Neuron (in vitro differentiated cells): ENCODE data around the gene CD200R1L.
"Not testable (repeated sequence)": the region's sequence is repeated elsewhere in the genome, so short reads cannot be mapped to it uniquely, and the experiment has no call there.

Source experiments
- H2AFZ ChIP-seq: one replicate; pipeline ENCODE4 v1.6.1; 2013; ENCODE audit warnings: low read depth, mild to moderate bottlenecking, inconsistent platforms, low read length, moderate library complexity
- H3K27me3 ChIP-seq: one replicate; pipeline ENCODE4 v1.6.1; 2013; ENCODE audit warnings: low read length; ENCODE audit not compliant: insufficient read depth
- H3K36me3 ChIP-seq: one replicate; pipeline ENCODE4 v1.6.1; 2013; ENCODE audit warnings: low read length; ENCODE audit not compliant: insufficient read depth
- H3K4me1 ChIP-seq: one replicate; pipeline ENCODE4 v1.6.1; 2013; ENCODE audit warnings: low read length; ENCODE audit not compliant: insufficient read depth
- H3K4me3 ChIP-seq: 2 replicates; pipeline ENCODE4 v1.5.1; 2013; ENCODE audit warnings: mild to moderate bottlenecking, low read length, moderate library complexity
- H3K9me3 ChIP-seq: one replicate; pipeline ENCODE4 v1.6.1; 2013; ENCODE audit warnings: low read length

The CD200R1L gene

DNA sequence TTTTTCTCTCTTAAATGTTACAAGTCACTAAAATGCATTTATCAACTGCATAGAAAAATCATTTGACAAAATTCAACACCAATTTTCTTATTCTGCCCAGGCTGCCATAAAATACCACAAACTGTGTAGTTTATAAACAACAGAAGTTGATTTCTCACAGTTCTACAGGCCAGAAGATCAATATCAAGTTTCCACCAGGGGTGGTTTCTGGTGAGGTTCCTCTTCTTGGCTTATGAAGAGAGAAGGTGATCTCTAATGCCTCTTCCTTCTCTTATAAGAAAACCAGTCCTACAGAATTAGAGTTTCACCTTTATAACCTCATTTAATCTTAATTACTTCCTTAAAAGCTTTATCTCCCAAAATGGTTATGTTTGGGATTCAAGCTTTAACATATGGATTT lies 10.9 kb upstream of the CD200R1L start:
- no peaks in the 10 kb centered on the region for H3K4me1 ChIP-seq
- no peaks in the 10 kb centered on the region for H3K36me3 ChIP-seq
- no peaks in the 10 kb centered on the region for H3K27me3 ChIP-seq
- no peak overlapping the region for H3K4me3 ChIP-seq
- no peaks in the 10 kb centered on the region for H3K9me3 ChIP-seq
- H2AFZ ChIP-seq = no peak overlapping the region

DNA sequence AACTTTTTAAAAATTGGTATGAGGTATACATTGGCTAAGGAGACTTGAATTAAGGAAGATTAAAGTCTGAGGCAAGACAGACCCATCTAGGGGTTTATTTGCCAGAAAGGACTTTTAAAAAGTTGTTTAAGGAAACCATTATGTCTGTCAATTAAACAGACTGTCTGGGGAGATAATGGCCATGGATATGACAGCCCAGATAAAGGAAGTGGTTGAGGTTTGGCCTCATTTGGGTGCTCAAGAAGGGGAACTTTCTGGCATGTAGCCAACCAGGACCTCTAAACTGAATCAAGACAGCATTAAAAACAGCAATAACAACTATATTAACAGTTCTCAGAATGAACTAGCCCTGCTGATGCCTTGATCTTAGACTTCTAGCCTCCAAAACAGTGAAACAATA lies 9.9 kb upstream of the CD200R1L start:
- no peak overlapping the region for H3K4me3 ChIP-seq
- no peaks in the 10 kb centered on the region for H3K9me3 ChIP-seq
- no peaks in the 10 kb centered on the region for H3K27me3 ChIP-seq
- no peak overlapping the region for H2AFZ ChIP-seq
- H3K4me1 ChIP-seq = no peaks in the 10 kb centered on the region
- H3K36me3 ChIP-seq = no peaks in the 10 kb centered on the region

DNA sequence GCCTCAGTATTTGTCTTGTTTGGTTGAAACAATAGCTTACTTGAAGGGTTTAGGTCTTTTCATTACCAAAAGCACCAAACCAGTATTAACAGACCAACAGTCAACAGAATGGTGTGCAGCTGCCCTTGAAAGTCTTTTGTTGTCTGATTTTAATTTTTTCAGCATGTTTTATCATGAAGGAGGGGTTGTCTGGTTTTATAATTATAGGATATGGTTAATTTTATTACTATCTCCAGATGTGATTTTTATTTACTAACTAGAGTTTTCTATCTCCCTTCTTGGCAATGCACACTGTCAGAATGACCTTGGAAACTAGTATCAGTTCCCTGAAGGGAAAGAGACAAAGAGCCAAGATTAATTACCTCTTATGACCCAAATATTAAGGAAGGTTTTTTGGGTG lies 9.2 kb upstream of the CD200R1L start:
- Histone ChIP-seq H2AFZ (no peak overlapping the region), H3K4me1 (no peaks in the 10 kb centered on the region), H3K27me3 (no peaks in the 10 kb centered on the region), H3K36me3 (no peaks in the 10 kb centered on the region), H3K4me3 (no peak overlapping the region), H3K9me3 (no peaks in the 10 kb centered on the region)

DNA sequence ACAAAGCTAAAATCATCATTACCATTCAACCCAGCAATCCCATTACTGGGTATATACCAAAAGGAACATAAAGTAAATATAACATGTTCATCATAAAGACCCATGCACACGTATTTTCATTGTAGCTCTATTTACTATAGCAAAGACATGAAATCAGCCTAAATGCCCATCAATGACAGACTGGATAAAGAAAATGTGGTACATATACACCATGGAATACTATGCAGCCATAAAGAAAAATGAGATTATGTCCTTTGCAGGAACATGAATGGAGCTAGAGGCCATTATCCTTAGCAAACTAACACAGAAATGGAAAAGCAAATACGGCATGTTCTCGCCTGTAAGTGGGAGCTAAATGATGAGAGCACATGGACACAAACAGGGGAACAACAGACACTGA lies 8.4 kb upstream of the CD200R1L start:
- not testable (repeated sequence) for H3K4me3 ChIP-seq, H3K9me3 ChIP-seq, H2AFZ ChIP-seq, H3K4me1 ChIP-seq, H3K27me3 ChIP-seq, H3K36me3 ChIP-seq

DNA sequence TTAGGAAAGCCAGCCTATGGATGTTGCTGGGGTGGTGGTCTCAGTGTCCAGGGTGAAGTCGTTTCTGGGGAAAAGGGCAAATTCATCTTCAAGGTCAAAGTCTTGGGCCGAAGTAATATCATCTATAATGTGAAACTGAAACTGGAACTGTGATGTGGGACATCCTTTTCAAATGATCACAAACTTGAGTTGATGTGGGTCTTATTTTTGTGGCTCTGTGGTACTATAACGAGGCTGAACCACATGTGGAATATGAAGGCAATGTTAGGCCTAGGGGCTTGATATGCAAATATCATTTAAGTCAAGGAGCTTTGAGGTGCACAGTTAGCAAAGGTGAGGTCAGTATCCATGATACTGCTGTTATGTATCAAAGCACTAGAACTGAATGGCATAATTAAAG lies 1.5 kb upstream of the CD200R1L start:
- Histone ChIP-seq H3K4me1 (no peaks in the 10 kb centered on the region), H3K36me3 (no peaks in the 10 kb centered on the region), H2AFZ (no peak overlapping the region), H3K27me3 (no peaks in the 10 kb centered on the region), H3K9me3 (no peaks in the 10 kb centered on the region), H3K4me3 (no peak overlapping the region)

DNA sequence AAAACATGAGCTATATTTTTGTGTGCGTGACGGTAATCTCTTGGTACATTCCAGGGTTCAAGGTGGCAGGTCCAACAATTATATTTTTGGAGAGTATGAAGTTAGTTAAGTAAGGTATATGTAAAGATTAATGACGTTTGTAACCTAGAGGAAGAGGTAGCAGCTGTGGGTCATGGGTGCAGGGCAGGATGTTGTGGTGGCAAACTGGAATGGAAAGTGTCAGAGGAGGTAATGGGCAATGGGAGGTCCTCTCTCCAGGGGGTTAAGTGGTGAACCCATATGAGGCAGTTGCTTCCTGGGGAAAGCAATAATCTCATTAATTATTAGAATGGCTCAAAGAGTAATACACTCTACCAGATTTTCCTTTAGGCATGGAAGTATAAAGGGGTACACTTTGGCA lies 1.0 kb upstream of the CD200R1L start:
- H3K4me1 ChIP-seq = no peaks in the 10 kb centered on the region
- no peak overlapping the region for H2AFZ ChIP-seq
- H3K36me3 ChIP-seq = no peaks in the 10 kb centered on the region
- H3K4me3 ChIP-seq = no peak overlapping the region
- H3K9me3 ChIP-seq = no peaks in the 10 kb centered on the region
- H3K27me3 ChIP-seq = no peaks in the 10 kb centered on the region

DNA sequence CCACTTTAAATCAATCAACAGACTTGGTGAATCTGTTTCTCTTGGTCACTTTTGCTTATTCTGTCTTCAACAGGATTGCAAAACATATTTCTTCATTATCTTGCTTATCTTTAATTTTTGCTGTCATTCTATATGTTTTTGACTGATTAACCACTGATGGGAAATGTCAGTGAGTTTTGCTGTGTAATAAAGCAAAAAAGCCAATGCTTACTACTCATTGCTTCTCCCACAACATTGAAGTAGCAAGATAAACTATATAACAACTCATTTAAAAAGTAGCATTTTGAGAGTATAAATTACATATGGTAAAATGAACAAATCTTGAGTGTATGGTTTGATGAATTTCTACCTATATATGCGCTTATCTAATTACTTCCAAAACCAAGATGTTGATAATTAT lies 892 bp downstream of the CD200R1L start:
- Histone ChIP-seq H3K4me3 (no peak overlapping the region), H3K4me1 (no peaks in the 10 kb centered on the region), H3K36me3 (no peaks in the 10 kb centered on the region), H2AFZ (no peak overlapping the region), H3K27me3 (no peaks in the 10 kb centered on the region), H3K9me3 (no peaks in the 10 kb centered on the region)

DNA sequence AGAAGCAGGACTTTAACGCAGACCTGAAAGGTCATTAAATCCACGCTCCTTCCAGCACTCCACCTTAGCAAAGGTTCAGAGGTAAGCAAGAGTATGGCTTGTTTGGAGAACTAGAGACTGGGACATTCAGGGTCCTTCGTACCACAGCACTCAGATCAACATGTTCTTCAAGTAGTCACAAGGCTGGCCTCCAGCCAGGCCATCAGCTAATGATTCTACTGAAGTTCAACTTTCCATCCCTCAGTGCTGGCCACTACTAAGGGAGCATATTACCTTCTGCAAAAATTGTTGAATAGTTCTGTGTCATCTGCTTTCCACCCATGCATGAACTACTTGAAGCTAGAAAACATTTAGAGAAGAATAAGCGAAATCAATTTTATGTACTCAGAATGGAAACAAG lies 17.6 kb downstream of the CD200R1L start:
- H3K4me3 ChIP-seq = no peak overlapping the region
- H3K27me3 ChIP-seq = no peaks in the 10 kb centered on the region
- H2AFZ ChIP-seq = no peak overlapping the region
- no peaks in the 10 kb centered on the region for H3K4me1 ChIP-seq
- H3K36me3 ChIP-seq = no peaks in the 10 kb centered on the region
- H3K9me3 ChIP-seq = no peaks in the 10 kb centered on the region

DNA sequence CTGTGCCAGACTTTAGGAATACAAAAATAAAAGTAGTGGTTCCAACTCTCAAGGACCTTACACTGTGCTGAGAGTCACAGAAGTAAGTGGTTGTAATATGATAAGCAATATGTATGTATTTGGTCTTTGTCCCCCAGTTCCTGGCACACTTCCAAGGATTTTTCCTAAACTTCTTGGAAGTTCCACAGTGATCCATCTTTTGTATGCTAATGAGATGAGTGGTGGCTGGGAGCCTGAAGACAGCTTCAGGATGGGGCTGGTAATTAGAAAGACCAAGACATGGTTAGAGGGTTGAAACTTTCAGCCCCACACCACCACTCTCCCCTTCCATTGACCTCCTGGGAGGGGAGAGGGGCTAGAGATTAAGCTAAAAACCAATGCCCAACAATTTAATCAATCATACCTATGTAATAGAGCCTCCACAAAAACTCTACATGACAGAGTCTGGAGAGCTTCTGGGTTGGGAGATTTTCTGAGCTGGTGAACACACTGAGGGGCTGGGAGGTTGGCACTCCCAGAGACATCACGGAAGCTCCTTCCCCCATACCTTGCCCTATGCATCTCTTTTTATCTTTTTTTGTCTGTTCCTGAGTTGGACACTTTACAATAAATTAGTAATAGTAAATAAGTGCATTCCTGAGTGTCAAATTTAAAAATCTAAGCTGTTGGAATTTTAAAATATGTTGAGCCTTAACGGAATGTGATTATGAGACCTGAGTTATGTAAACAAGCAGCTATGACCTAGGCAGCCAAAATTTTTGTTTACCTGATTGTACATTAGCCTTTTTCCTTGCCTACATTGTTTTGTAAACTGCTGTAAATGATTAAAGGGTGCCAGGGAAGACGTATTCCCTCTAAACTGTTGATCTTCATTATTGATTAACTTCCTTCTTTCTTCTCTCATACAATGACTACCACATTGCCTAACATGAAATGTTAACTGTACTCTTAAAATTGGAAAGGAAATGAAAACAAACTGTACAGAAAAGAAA lies 24.3 kb downstream of the CD200R1L start:
- no peak overlapping the region for H2AFZ ChIP-seq
- H3K4me1 ChIP-seq = no peaks in the 10 kb centered on the region
- H3K27me3 ChIP-seq = no peaks in the 10 kb centered on the region
- no peaks in the 10 kb centered on the region for H3K36me3 ChIP-seq
- no peaks in the 10 kb centered on the region for H3K9me3 ChIP-seq
- no peak overlapping the region for H3K4me3 ChIP-seq

- Histone ChIP-seq H3K4me1 (no peaks in the 10 kb centered on the region), H3K9me3 (no peaks in the 10 kb centered on the region), H3K4me3 (no peak overlapping the region), H3K36me3 (no peaks in the 10 kb centered on the region), H2AFZ (no peak overlapping the region), H3K27me3 (no peaks in the 10 kb centered on the region)
Measured at GRCh38 chr3:112818289-112818688, 28.4 kb downstream of the CD200R1L start.

DNA sequence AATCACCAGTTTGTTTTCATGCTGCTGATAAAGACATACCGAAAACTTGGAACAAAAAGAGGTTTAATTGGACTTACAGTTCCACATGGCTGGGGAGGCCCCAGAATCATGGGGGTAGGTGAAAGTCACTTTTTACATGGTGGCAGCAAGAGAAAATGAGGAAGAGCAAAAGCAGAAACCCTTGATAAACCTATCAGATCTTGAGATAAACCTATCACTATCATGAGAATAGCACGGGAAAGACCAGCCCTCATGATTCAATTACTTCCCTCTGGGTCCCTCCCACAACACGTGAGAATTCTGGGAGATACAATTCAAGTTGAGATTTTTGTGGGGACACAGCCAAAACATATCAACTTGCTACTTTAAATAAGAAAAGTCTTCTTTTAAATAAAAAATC lies 28.9 kb downstream of the CD200R1L start:
- H3K4me3 ChIP-seq = no peak overlapping the region
- no peak overlapping the region for H2AFZ ChIP-seq
- no peaks in the 10 kb centered on the region for H3K27me3 ChIP-seq
- no peaks in the 10 kb centered on the region for H3K36me3 ChIP-seq
- H3K4me1 ChIP-seq = no peaks in the 10 kb centered on the region
- no peaks in the 10 kb centered on the region for H3K9me3 ChIP-seq

GRCh38 chr3:112817271-112817670 lies 29.4 kb downstream of the CD200R1L start:
- no peaks in the 10 kb centered on the region for H3K36me3 ChIP-seq
- H3K4me3 ChIP-seq = no peak overlapping the region
- no peak overlapping the region for H2AFZ ChIP-seq
- H3K27me3 ChIP-seq = no peaks in the 10 kb centered on the region
- H3K9me3 ChIP-seq = no peaks in the 10 kb centered on the region
- no peaks in the 10 kb centered on the region for H3K4me1 ChIP-seq

DNA sequence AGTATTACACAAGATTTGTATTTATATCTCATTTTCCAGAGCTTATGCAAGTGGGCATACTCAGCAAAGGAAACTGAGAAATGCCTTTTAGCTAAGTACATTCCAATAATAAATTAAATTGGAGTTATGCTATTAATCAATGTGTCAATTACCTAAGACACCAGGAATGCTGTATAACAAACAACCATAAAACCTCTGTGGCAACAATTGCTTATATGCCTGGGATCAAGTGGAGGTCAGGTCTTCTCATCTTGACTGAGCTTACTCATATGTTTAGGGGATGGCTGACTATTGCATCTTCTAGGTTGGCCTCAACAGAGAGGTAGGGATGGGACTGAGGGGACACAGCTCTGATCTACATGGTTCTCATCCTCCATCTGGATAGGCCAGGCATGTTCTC lies 30.7 kb downstream of the CD200R1L start:
- Histone ChIP-seq H3K9me3 (no peaks in the 10 kb centered on the region), H3K36me3 (no peaks in the 10 kb centered on the region), H3K27me3 (no peaks in the 10 kb centered on the region), H2AFZ (no peak overlapping the region), H3K4me1 (no peaks in the 10 kb centered on the region), H3K4me3 (no peak overlapping the region)

DNA sequence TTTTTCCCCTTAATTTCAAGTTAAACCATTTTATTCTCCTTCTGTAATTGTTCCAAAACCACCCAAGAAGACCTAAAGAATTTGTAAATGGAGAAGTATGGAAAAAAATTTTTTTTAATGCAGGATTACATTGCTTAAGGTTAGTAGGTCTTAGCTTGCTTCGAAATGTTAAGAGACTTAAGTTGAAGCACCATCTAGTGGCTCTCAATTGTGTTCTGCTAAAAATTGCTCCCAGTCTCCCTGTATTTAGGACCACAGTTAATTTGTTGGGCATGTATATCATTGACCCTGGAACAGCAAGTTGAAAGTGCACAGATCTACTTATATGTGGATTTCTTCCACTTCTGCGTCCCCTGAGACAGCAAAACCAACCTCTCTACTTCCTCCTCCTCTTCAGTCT lies 32.4 kb downstream of the CD200R1L start:
- no peaks in the 10 kb centered on the region for H3K36me3 ChIP-seq
- H3K4me1 ChIP-seq = no peaks in the 10 kb centered on the region
- no peaks in the 10 kb centered on the region for H3K9me3 ChIP-seq
- no peak overlapping the region for H2AFZ ChIP-seq
- H3K4me3 ChIP-seq = no peak overlapping the region
- H3K27me3 ChIP-seq = no peaks in the 10 kb centered on the region
